ENCODE results near the gene KLF2.

GRCh38 chr19:16364231-16364865 is 39.7 kb downstream of the KLF2 start:
- TF ChIP-seq POLR2A (IDR thresholded peaks at IDR 0.05) (no peak), CTCF (IDR thresholded peaks at IDR 0.05) (no peak)
